ENCODE data around the gene GZF1.

DNA sequence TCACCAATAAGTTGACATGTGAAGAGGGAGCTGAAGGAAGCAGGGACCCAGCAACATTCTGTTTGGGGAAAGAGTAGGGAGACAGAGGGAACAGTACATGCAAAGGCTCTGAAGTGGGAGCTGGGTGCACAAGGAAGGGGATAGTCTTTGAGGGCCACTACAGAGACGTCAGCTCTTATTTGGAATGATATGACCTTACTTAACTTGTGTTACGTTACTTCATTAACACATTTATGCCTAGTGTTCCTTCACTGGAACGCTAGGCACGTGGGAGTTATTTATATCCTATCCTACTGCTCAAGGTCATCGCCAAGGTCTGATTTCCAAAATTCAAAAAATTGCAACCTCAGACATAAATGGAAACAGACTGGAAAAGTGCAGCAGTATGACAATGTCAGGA lies 39.1 kb downstream of the GZF1 start:
- TF ChIP-seq, protein P1, sequence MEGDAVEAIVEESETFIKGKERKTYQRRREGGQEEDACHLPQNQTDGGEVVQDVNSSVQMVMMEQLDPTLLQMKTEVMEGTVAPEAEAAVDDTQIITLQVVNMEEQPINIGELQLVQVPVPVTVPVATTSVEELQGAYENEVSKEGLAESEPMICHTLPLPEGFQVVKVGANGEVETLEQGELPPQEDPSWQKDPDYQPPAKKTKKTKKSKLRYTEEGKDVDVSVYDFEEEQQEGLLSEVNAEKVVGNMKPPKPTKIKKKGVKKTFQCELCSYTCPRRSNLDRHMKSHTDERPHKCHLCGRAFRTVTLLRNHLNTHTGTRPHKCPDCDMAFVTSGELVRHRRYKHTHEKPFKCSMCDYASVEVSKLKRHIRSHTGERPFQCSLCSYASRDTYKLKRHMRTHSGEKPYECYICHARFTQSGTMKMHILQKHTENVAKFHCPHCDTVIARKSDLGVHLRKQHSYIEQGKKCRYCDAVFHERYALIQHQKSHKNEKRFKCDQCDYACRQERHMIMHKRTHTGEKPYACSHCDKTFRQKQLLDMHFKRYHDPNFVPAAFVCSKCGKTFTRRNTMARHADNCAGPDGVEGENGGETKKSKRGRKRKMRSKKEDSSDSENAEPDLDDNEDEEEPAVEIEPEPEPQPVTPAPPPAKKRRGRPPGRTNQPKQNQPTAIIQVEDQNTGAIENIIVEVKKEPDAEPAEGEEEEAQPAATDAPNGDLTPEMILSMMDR (IDR thresholded peaks at IDR 0.05): no peak
- no peak for TF ChIP-seq POLR2A (IDR thresholded peaks at IDR 0.05)

Measured in adrenal gland (tissue), 5 donors.